Stomach (tissue), 4 donors: ENCODE data around the gene TREX2.

ENCODE experiments used
- POLR2A ChIP-seq, 4 donors: fragments of 450-650 bp; IDR thresholded peaks; one replicate each; pipeline ENCODE4 v1.6.1; 2016; ENCODE audit warnings: antibody characterized with exemption in 4 of 4, control low read depth in 2 of 4, mild to moderate bottlenecking in 1 of 4, moderate library complexity in 1 of 4
- TF ChIP-seq, protein P1 (sequence below), 7 experiments: fragments of 450-650 bp in 4 of 7; fragments of 200-600 bp in 3 of 7; sonication (generic) in 3 of 7; IDR thresholded peaks; one replicate each; pipeline ENCODE4 v1.5.1; 2016 to 2019; ENCODE audit warnings: antibody characterized with exemption in 7 of 7, control low read depth in 2 of 7, mild to moderate bottlenecking in 1 of 7

DNA sequence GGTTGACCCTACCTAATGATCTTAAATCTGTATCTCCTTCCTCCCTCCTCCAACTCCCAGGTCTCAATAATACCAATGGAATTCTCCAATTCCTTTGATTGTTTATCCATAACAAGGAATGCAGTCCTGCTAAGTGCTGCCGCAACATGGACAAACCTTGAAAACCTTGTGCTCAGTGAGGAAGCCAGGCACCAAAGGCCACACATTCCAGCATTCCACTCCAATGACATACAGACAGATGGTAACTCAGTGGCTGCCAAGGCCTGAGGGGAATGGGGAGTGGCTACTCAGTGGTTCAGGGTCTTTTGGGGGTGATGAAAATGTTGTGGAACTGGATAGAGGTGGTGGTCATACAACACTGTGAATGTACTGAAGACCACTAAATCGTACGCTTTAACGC lies 14.1 kb upstream of the TREX2 start:
- TF ChIP-seq, protein P1, sequence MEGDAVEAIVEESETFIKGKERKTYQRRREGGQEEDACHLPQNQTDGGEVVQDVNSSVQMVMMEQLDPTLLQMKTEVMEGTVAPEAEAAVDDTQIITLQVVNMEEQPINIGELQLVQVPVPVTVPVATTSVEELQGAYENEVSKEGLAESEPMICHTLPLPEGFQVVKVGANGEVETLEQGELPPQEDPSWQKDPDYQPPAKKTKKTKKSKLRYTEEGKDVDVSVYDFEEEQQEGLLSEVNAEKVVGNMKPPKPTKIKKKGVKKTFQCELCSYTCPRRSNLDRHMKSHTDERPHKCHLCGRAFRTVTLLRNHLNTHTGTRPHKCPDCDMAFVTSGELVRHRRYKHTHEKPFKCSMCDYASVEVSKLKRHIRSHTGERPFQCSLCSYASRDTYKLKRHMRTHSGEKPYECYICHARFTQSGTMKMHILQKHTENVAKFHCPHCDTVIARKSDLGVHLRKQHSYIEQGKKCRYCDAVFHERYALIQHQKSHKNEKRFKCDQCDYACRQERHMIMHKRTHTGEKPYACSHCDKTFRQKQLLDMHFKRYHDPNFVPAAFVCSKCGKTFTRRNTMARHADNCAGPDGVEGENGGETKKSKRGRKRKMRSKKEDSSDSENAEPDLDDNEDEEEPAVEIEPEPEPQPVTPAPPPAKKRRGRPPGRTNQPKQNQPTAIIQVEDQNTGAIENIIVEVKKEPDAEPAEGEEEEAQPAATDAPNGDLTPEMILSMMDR (IDR thresholded peaks at IDR 0.05): no peak
- TF ChIP-seq POLR2A (IDR thresholded peaks at IDR 0.05): no peak
